Thyroid gland (tissue), 4 donors: ENCODE data around the gene ATAD3A.

Experiments used
- CTCF ChIP-seq, 6 experiments: fragments of 200-600 bp in 3 of 6; fragments of 450-650 bp in 3 of 6; sonication (generic) in 3 of 6; IDR thresholded peaks; one replicate each; pipeline ENCODE4 v1.5.1; 2016 to 2019; ENCODE audit warnings: antibody characterized with exemption in 6 of 6, mild to moderate bottlenecking in 2 of 6, inconsistent platforms in 1 of 6, moderate library complexity in 1 of 6
- POLR2A ChIP-seq, 2 donors: fragments of 450-650 bp; IDR thresholded peaks; one replicate each; pipeline ENCODE4 v1.6.1; 2017; ENCODE audit warnings: antibody characterized with exemption in 2 of 2, mild to moderate bottlenecking in 2 of 2, moderate library complexity in 1 of 2

DNA sequence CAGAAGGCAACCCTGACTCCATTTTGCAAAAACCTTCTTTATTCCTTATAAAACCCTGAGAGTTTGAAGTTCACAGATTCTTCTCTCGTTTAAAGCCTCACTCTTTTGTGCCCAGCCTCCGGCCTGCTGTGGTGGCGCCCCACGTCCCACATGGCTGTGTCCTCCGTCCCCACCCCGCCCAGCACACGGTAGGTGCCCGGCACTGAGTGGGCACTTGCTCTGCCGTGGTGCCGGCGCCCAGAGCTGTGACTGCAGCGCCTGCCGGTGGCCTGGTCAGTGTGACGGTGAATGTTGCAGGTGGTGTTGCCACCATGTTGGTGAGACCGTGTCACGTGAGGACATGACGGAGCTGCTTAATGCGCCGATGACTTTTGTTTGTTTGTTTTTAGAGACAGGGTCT is 9.4 kb downstream of the ATAD3A start:
- TF ChIP-seq CTCF (IDR thresholded peaks at IDR 0.05) = no peak
- no peak for TF ChIP-seq POLR2A (IDR thresholded peaks at IDR 0.05)
